HepG2 (cell line): ENCODE data around the gene TCF7L2. TPM values are rescaled to one million over a fixed set of nuclear protein-coding genes. Genes with fewer than 3 reads are reported as not detected.

Experiments
- AHR ChIP-seq: IDR thresholded peaks from 2 replicates; pipeline ENCODE4 v1.6.1; 2018; ENCODE audit warnings: missing genetic modification reagents, missing compliant biosample characterization
- ELF3 ChIP-seq: IDR thresholded peaks from 2 replicates; pipeline ENCODE4 v1.6.1; 2016; ENCODE audit warnings: missing genetic modification reagents, missing compliant biosample characterization
- EP300 ChIP-seq, 3 experiments: sonication (generic) in 1 of 3; formaldehyde crosslinking in 1 of 3; IDR thresholded peaks; 2 replicates each; pipeline versions ENCODE4 v1.5.1 to v1.6.1; 2011 to 2020; ENCODE audit warnings: low read depth in 2 of 3, low read length in 2 of 3, borderline replicate concordance in 1 of 3, improper control_type of control experiment in 1 of 3, mild to moderate bottlenecking in 1 of 3, missing genetic modification reagents in 1 of 3, moderate library complexity in 1 of 3
- GATAD2A ChIP-seq: IDR thresholded peaks from 2 replicates; pipeline ENCODE4 v1.6.1; 2016
- HOXA7 ChIP-seq: sonication (generic); formaldehyde crosslinking; IDR thresholded peaks from 2 replicates; pipeline ENCODE4 v1.8.1; 2022; ENCODE audit warnings: mild to moderate bottlenecking, missing genetic modification reagents, moderate library complexity
- MAZ ChIP-seq, 2 experiments: sonication (generic) in 1 of 2; formaldehyde crosslinking in 1 of 2; IDR thresholded peaks; 2 replicates each; pipeline versions ENCODE4 v1.5.0 to v1.6.1; 2012 to 2020; ENCODE audit warnings: low read depth in 2 of 2, mild to moderate bottlenecking in 2 of 2, borderline replicate concordance in 1 of 2, improper control_type of control experiment in 1 of 2, low read length in 1 of 2, missing genetic modification reagents in 1 of 2, moderate library complexity in 1 of 2
- MED1 ChIP-seq: sonication (generic); formaldehyde crosslinking; IDR thresholded peaks from 2 replicates; pipeline ENCODE4 v1.4.0; 2020; ENCODE audit warnings: missing genetic modification reagents
- MTF2 ChIP-seq: sonication (generic); formaldehyde crosslinking; IDR thresholded peaks from 2 replicates; pipeline ENCODE4 v1.5.0; 2020; ENCODE audit warnings: missing genetic modification reagents, borderline replicate concordance
- RXRB ChIP-seq: IDR thresholded peaks from 2 replicates; pipeline ENCODE4 v1.6.1; 2016; ENCODE audit warnings: borderline replicate concordance, missing genetic modification reagents, missing compliant biosample characterization
- SNAI1 ChIP-seq: sonication (generic); formaldehyde crosslinking; IDR thresholded peaks from 2 replicates; pipeline ENCODE4 v1.5.0; 2020; ENCODE audit warnings: mild to moderate bottlenecking, missing genetic modification reagents, borderline replicate concordance
- ZNF607 ChIP-seq: sonication (generic); formaldehyde crosslinking; IDR thresholded peaks from 2 replicates; pipeline ENCODE4 v1.5.1; 2020; ENCODE audit warnings: missing genetic modification reagents, mild to moderate bottlenecking, borderline replicate concordance
- ZNF616 ChIP-seq: sonication (generic); formaldehyde crosslinking; IDR thresholded peaks from 2 replicates; pipeline ENCODE4 v1.5.0; 2020; ENCODE audit warnings: low read depth, mild to moderate bottlenecking, missing genetic modification reagents
- ZNF878 ChIP-seq: sonication (generic); formaldehyde crosslinking; IDR thresholded peaks from 2 replicates; pipeline ENCODE4 v1.8.1; 2023; ENCODE audit warnings: mild to moderate bottlenecking, missing genetic modification reagents, moderate library complexity
- polyA plus RNA-seq, 8 experiments: library from polyadenylated mRNA; depleted of rRNA in 3 of 8; stranded (reverse) in 7 of 8; unstranded in 1 of 8; fragments of >200 nt; fragmentation: Illumina TruSeq in 4 of 8; extraction: Trizol in 4 of 8; gene quantifications; 2 replicates each; pipeline versions ENCODE4 v1.2.1 to v1.2.3, GENCODE V29; 2011 to 2016; ENCODE audit warnings: low read depth in 4 of 8, missing spikeins in 1 of 8, mixed read lengths in 1 of 8; ENCODE audit not compliant: insufficient read depth in 1 of 8
- total RNA-seq, 5 experiments: library from RNA; depleted of rRNA; stranded (reverse); fragments of >200 nt; fragmentation: Illumina TruSeq; extraction: Trizol; gene quantifications; 2 replicates each; pipeline ENCODE4 v1.2.3, GENCODE V29; 2016; ENCODE audit warnings: low read depth in 1 of 5
- TF ChIP-seq, protein P1 (sequence below): sonication (generic); formaldehyde crosslinking; IDR thresholded peaks from 2 replicates; pipeline ENCODE4 v1.8.0; 2022; ENCODE audit warnings: low read depth, missing genetic modification reagents
- TF ChIP-seq, protein P2 (sequence below): sonication (generic); formaldehyde crosslinking; IDR thresholded peaks from 2 replicates; pipeline ENCODE4 v1.4.0; 2020; ENCODE audit warnings: low read depth, mild to moderate bottlenecking, missing genetic modification reagents
- TF ChIP-seq, protein P3 (sequence below): sonication (generic); formaldehyde crosslinking; IDR thresholded peaks from 2 replicates; pipeline ENCODE4 v1.4.0; 2020; ENCODE audit warnings: mild to moderate bottlenecking, missing genetic modification reagents
- TF ChIP-seq, protein P4 (sequence below): sonication (generic); formaldehyde crosslinking; IDR thresholded peaks from 2 replicates; pipeline ENCODE4 v1.4.0; 2020; ENCODE audit warnings: missing genetic modification reagents, borderline replicate concordance
- TF ChIP-seq, protein P5 (sequence below): IDR thresholded peaks from 2 replicates; pipeline ENCODE4 v1.6.1; 2016; ENCODE audit warnings: missing compliant biosample characterization, missing genetic modification reagents, borderline replicate concordance

The TCF7L2 gene
- total and polyA plus RNA-seq, 2 of the 13 experiments (the other 11 are each of a cell fraction or from before 2014, with no cell fraction given): 3.9 to 13.7 TPM

DNA sequence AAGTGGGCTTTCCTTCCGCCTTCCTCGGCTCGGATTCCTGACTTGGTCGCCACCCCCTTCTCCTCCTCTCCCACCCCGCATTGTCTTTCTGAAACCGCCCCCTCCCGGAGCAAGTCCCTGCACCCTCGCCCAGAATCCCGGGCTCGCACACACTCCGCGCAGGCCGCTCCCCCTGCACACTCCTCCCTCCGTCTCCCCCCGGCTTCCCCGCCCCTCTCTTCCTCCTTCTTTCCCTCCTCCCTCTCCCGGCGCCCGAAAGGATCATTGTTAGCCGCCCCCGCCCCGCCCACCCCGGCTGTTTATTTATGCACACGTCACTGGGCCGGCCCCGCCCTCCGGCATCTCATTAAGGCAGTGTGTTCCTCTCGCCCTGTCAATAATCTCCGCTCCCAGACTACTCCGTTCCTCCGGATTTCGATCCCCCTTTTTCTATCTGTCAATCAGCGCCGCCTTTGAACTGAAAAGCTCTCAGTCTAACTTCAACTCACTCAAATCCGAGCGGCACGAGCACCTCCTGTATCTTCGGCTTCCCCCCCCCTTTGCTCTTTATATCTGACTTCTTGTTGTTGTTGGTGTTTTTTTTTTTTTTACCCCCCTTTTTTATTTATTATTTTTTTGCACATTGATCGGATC, at the start of gene TCF7L2 (continued):
- TF ChIP-seq ZNF607 (CRISPR knock-in tag) (0 out of 2 replicates have a peak, but pooled peaks have one; percentile 27), MTF2 (CRISPR knock-in tag) (no peak), EP300 (IDR thresholded peaks at IDR 0.05; ENCODE audit: low read depth in 2 of 2, low read length in 2 of 2) (peak in 1 of 2 experiments; percentile 47; a peak in 1 of 4 replicates), EP300 (CRISPR knock-in tag; IDR thresholded peaks at IDR 0.05; ENCODE audit: borderline replicate concordance) (no peak), RXRB (CRISPR knock-in tag) (no peak), ZNF878 (CRISPR knock-in tag) (no peak), MAZ (IDR thresholded peaks at IDR 0.05; ENCODE audit: borderline replicate concordance, low read depth, low read length) (peak; percentile 93; the same call in 1 of the 2 replicates), MAZ (CRISPR knock-in tag; IDR thresholded peaks at IDR 0.05; ENCODE audit: low read depth) (peak; percentile 86), GATAD2A (CRISPR knock-in tag) (peak; percentile 6; the same call in 1 of the 2 replicates), AHR (CRISPR knock-in tag) (no peak), SNAI1 (no peak), ZNF616 (CRISPR knock-in tag) (no peak), ELF3 (CRISPR knock-in tag) (0 out of 2 replicates have a peak, but pooled peaks have one; percentile 33), MED1 (peak; percentile 46), HOXA7 (CRISPR knock-in tag) (no peak)
- TF ChIP-seq, protein P1, sequence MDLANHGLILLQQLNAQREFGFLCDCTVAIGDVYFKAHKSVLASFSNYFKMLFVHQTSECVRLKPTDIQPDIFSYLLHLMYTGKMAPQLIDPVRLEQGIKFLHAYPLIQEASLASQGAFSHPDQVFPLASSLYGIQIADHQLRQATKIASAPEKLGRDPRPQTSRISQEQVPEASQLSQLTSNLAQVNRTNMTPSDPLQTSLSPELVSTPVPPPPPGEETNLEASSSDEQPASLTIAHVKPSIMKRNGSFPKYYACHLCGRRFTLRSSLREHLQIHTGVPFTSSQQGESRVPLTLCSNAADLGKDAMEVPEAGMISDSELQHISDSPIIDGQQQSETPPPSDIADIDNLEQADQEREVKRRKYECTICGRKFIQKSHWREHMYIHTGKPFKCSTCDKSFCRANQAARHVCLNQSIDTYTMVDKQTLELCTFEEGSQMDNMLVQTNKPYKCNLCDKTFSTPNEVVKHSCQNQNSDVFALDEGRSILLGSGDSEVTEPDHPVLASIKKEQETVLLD (CRISPR knock-in tag): no peak
- TF ChIP-seq, protein P2, sequence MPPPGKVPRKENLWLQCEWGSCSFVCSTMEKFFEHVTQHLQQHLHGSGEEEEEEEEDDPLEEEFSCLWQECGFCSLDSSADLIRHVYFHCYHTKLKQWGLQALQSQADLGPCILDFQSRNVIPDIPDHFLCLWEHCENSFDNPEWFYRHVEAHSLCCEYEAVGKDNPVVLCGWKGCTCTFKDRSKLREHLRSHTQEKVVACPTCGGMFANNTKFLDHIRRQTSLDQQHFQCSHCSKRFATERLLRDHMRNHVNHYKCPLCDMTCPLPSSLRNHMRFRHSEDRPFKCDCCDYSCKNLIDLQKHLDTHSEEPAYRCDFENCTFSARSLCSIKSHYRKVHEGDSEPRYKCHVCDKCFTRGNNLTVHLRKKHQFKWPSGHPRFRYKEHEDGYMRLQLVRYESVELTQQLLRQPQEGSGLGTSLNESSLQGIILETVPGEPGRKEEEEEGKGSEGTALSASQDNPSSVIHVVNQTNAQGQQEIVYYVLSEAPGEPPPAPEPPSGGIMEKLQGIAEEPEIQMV (CRISPR knock-in tag): no peak
- TF ChIP-seq, protein P3, sequence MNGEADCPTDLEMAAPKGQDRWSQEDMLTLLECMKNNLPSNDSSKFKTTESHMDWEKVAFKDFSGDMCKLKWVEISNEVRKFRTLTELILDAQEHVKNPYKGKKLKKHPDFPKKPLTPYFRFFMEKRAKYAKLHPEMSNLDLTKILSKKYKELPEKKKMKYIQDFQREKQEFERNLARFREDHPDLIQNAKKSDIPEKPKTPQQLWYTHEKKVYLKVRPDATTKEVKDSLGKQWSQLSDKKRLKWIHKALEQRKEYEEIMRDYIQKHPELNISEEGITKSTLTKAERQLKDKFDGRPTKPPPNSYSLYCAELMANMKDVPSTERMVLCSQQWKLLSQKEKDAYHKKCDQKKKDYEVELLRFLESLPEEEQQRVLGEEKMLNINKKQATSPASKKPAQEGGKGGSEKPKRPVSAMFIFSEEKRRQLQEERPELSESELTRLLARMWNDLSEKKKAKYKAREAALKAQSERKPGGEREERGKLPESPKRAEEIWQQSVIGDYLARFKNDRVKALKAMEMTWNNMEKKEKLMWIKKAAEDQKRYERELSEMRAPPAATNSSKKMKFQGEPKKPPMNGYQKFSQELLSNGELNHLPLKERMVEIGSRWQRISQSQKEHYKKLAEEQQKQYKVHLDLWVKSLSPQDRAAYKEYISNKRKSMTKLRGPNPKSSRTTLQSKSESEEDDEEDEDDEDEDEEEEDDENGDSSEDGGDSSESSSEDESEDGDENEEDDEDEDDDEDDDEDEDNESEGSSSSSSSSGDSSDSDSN: no peak
- TF ChIP-seq, protein P4, sequence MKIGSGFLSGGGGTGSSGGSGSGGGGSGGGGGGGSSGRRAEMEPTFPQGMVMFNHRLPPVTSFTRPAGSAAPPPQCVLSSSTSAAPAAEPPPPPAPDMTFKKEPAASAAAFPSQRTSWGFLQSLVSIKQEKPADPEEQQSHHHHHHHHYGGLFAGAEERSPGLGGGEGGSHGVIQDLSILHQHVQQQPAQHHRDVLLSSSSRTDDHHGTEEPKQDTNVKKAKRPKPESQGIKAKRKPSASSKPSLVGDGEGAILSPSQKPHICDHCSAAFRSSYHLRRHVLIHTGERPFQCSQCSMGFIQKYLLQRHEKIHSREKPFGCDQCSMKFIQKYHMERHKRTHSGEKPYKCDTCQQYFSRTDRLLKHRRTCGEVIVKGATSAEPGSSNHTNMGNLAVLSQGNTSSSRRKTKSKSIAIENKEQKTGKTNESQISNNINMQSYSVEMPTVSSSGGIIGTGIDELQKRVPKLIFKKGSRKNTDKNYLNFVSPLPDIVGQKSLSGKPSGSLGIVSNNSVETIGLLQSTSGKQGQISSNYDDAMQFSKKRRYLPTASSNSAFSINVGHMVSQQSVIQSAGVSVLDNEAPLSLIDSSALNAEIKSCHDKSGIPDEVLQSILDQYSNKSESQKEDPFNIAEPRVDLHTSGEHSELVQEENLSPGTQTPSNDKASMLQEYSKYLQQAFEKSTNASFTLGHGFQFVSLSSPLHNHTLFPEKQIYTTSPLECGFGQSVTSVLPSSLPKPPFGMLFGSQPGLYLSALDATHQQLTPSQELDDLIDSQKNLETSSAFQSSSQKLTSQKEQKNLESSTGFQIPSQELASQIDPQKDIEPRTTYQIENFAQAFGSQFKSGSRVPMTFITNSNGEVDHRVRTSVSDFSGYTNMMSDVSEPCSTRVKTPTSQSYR: 0 out of 2 replicates have a peak, but pooled peaks have one; percentile 16
- TF ChIP-seq, protein P5, sequence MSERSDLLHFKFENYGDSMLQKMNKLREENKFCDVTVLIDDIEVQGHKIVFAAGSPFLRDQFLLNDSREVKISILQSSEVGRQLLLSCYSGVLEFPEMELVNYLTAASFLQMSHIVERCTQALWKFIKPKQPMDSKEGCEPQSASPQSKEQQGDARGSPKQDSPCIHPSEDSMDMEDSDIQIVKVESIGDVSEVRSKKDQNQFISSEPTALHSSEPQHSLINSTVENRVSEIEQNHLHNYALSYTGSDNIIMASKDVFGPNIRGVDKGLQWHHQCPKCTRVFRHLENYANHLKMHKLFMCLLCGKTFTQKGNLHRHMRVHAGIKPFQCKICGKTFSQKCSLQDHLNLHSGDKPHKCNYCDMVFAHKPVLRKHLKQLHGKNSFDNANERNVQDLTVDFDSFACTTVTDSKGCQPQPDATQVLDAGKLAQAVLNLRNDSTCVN (CRISPR knock-in tag): no peak
